OCI-LY1 (cell line): Measurements from ENCODE around the gene CSNK1G2.

Source experiments
- EZH2 ChIP-seq: fragments of 200-600 bp; sonication (generic), shearing (Covaris generic); IDR thresholded peaks from 2 replicates; pipeline ENCODE4 v1.8.0; 2017; ENCODE audit warnings: borderline replicate concordance, mixed run types, mild to moderate bottlenecking, antibody characterized with exemption, low read length, moderate library complexity, mixed read lengths
- TF ChIP-seq, protein P1 (sequence below): fragments of 200-600 bp; sonication (generic), shearing (Covaris generic); IDR thresholded peaks from 2 replicates; pipeline ENCODE4 v1.5.1; 2017; ENCODE audit warnings: mild to moderate bottlenecking, antibody characterized with exemption, low read length, moderate library complexity, mixed read lengths

DNA sequence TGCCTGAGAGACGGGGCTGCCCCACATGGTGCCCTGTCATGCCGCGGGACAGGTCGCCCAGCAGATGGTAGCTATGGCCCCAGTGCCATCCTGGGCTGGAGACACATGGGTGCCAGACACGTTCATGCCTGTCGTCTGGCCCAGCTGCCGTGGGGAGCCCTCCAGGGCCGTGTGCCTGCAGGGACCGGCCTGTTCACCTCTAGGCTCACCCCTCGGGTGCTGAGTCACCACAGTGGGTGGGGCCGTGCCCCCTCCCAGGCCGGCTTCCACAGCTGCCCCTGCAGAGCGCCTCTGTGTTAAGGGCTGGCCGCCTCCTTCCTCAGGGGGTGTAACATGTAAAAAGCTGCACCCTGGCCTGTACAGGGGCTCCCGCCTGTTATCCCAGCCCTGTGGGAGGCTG, 36.1 kb downstream of the CSNK1G2 start:
- no peak for TF ChIP-seq EZH2
- TF ChIP-seq, protein P1, sequence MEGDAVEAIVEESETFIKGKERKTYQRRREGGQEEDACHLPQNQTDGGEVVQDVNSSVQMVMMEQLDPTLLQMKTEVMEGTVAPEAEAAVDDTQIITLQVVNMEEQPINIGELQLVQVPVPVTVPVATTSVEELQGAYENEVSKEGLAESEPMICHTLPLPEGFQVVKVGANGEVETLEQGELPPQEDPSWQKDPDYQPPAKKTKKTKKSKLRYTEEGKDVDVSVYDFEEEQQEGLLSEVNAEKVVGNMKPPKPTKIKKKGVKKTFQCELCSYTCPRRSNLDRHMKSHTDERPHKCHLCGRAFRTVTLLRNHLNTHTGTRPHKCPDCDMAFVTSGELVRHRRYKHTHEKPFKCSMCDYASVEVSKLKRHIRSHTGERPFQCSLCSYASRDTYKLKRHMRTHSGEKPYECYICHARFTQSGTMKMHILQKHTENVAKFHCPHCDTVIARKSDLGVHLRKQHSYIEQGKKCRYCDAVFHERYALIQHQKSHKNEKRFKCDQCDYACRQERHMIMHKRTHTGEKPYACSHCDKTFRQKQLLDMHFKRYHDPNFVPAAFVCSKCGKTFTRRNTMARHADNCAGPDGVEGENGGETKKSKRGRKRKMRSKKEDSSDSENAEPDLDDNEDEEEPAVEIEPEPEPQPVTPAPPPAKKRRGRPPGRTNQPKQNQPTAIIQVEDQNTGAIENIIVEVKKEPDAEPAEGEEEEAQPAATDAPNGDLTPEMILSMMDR, result no peak
